HepG2 (cell line): Measurements from ENCODE around the gene ATP9B. TPM values are rescaled to one million over a fixed set of nuclear protein-coding genes. Genes with fewer than 3 reads are reported as not detected.

Source experiments
- ATAC-seq: fragments of 200-7000 bp; cut with Tn5 transposase; 3 replicates; pipeline ENCODE4 v1.9.1; 2020; ENCODE audit warnings: mild to moderate bottlenecking, moderate library complexity
- BruUV-seq: library from RNA; stranded (reverse); fragments of 400-500 nt; replicated peaks from 2 replicates; lab custom pipeline; 2021; lab: Mats Ljungman, UMichigan
- CTCF ChIA-PET: fragments of 300-600 bp; formaldehyde crosslinking; extraction: SDS; loops from one replicate; lab custom pipeline; 2021; ENCODE audit warnings: low total read pairs, inconsistent platforms, low intra/inter-chr PET ratio; lab: Yijun Ruan, JAX
- POLR2A ChIA-PET: fragments of 350-600 bp; sonication (Branson Sonifier 250); formaldehyde crosslinking; loops from one replicate; lab custom pipeline; 2020; ENCODE audit warnings: antibody characterized with exemption, inconsistent platforms; lab: Yijun Ruan, JAX
- DNase-seq: peaks from one replicate; pipeline ENCODE4 v3.0.0-alpha.2; 2015; ENCODE audit warnings: low spot score
- FAIRE-seq: peaks from 3 replicates; lab custom pipeline; 2011; peaks lifted over from hg19 to GRCh38; lab: Jason Lieb, UNC
- H2AFZ ChIP-seq: one replicate; pipeline ENCODE4 v1.6.1; 2011; ENCODE audit warnings: low read length, inconsistent platforms
- H3K27ac ChIP-seq: fragments of 300-600 bp; 3 replicates; pipeline ENCODE4 v1.8.0; 2011; ENCODE audit warnings: mixed run types, mild to moderate bottlenecking, mixed read lengths, low read length, inconsistent platforms; ENCODE audit not compliant: insufficient read depth; ENCODE audit errors: extremely low read length
- H3K27me3 ChIP-seq, 2 experiments: fragments of 200-600 bp in 1 of 2; 2 replicates in 1 of 2; 3 replicates in 1 of 2; pipeline versions ENCODE4 v1.6.0 to v1.8.0; 2011; ENCODE audit warnings: low read length in 2 of 2, mild to moderate bottlenecking in 2 of 2, moderate library complexity in 2 of 2, inconsistent platforms in 1 of 2; ENCODE audit not compliant: insufficient read depth in 2 of 2, control insufficient read depth in 1 of 2
- H3K36me3 ChIP-seq, 2 experiments: fragments of 200-600 bp in 1 of 2; replicated peaks in 1 of 2; 2 replicates in 1 of 2; 3 replicates in 1 of 2; pipeline versions ENCODE4 v1.5.1 to v1.8.0; 2011; ENCODE audit warnings: low read length in 2 of 2, inconsistent platforms in 1 of 2; ENCODE audit not compliant: insufficient read depth in 2 of 2, control insufficient read depth in 1 of 2
- H3K4me1 ChIP-seq: 2 replicates; pipeline ENCODE4 v1.5.1; 2012; ENCODE audit warnings: low read length, inconsistent platforms; ENCODE audit not compliant: insufficient read depth
- H3K4me2 ChIP-seq: 2 replicates; pipeline ENCODE4 v1.6.0; 2011; ENCODE audit warnings: low read depth, low read length, inconsistent platforms
- H3K4me3 ChIP-seq, 3 experiments: fragments of 200-600 bp in 1 of 3; sonication (generic), shearing (Covaris generic) in 1 of 3; replicated peaks in 1 of 3; 2 replicates each; pipeline ENCODE4 v1.5.1; 2011 to 2016; ENCODE audit warnings: low read length in 3 of 3, inconsistent platforms in 2 of 3, low read depth in 2 of 3, mild to moderate bottlenecking in 2 of 3, control low read depth in 1 of 3, mixed read lengths in 1 of 3; ENCODE audit not compliant: insufficient read depth in 1 of 3
- H3K79me2 ChIP-seq: one replicate; pipeline ENCODE4 v1.6.1; 2011; ENCODE audit warnings: low read length, inconsistent platforms; ENCODE audit not compliant: insufficient read depth
- H3K9ac ChIP-seq: 2 replicates; pipeline ENCODE4 v1.6.0; 2011; ENCODE audit warnings: mild to moderate bottlenecking, low read depth, low read length, inconsistent platforms; ENCODE audit not compliant: insufficient read depth
- H3K9me3 ChIP-seq: 2 replicates; pipeline ENCODE4 v1.5.1; 2012; ENCODE audit warnings: mild to moderate bottlenecking, low read length
- H4K20me1 ChIP-seq: 2 replicates; pipeline ENCODE4 v1.6.0; 2011; ENCODE audit warnings: inconsistent platforms, mild to moderate bottlenecking, low read length, moderate library complexity; ENCODE audit not compliant: insufficient read depth
- KDM5B ChIP-seq: sonication (generic); formaldehyde crosslinking; IDR thresholded peaks from 2 replicates; pipeline ENCODE4 v1.4.0; 2020; ENCODE audit warnings: missing genetic modification reagents, mild to moderate bottlenecking, borderline replicate concordance
- NONO ChIP-seq, 2 experiments: fragments of 450-650 bp in 1 of 2; sonication (generic) in 1 of 2; formaldehyde crosslinking in 1 of 2; IDR thresholded peaks in 1 of 2; conservative IDR thresholded peaks in 1 of 2; 2 replicates each; pipeline versions ENCODE4 v1.6.1 to v1.8.0; 2017 to 2022; ENCODE audit warnings: mild to moderate bottlenecking in 1 of 2, missing genetic modification reagents in 1 of 2, moderate library complexity in 1 of 2
- SOX13 ChIP-seq, 3 experiments: fragments of 450-650 bp in 1 of 3; sonication (generic) in 1 of 3; formaldehyde crosslinking in 1 of 3; IDR thresholded peaks in 2 of 3; conservative IDR thresholded peaks in 1 of 3; 2 replicates each; pipeline versions ENCODE4 v1.5.0 to v1.6.1; 2016 to 2020; ENCODE audit warnings: antibody characterized with exemption in 1 of 3, mild to moderate bottlenecking in 1 of 3, missing compliant biosample characterization in 1 of 3, missing genetic modification reagents in 1 of 3, moderate library complexity in 1 of 3
- TARDBP ChIP-seq: sonication (generic); formaldehyde crosslinking; IDR thresholded peaks from 2 replicates; pipeline ENCODE4 v1.8.0; 2022; ENCODE audit warnings: mild to moderate bottlenecking, missing genetic modification reagents
- YY1 ChIP-seq: IDR thresholded peaks from 2 replicates; pipeline ENCODE4 v1.6.1; 2011; ENCODE audit warnings: low read length, low read depth, moderate library complexity, mild to moderate bottlenecking; ENCODE audit not compliant: insufficient read depth, insufficient replicate concordance
- ZNF317 ChIP-seq: sonication (generic); formaldehyde crosslinking; IDR thresholded peaks from 2 replicates; pipeline ENCODE4 v1.5.0; 2020; ENCODE audit warnings: mild to moderate bottlenecking, missing genetic modification reagents
- ZNF34 ChIP-seq: sonication (generic); formaldehyde crosslinking; IDR thresholded peaks from 2 replicates; pipeline ENCODE4 v1.4.0; 2020; ENCODE audit warnings: mild to moderate bottlenecking, missing genetic modification reagents, borderline replicate concordance
- ZNF549 ChIP-seq: sonication (generic); formaldehyde crosslinking; IDR thresholded peaks from 2 replicates; pipeline ENCODE4 v1.5.0; 2020; ENCODE audit warnings: missing genetic modification reagents
- ZNF678 ChIP-seq: sonication (generic); formaldehyde crosslinking; IDR thresholded peaks from 2 replicates; pipeline ENCODE4 v1.4.0; 2020; ENCODE audit warnings: mild to moderate bottlenecking, missing genetic modification reagents
- WGBS: methylation state at CpG from one replicate; pipeline ENCODE4 v1.1.6; 2017; ENCODE audit warnings: low lambda C conversion rate; 5-methylcytosine and 5-hydroxymethylcytosine counted together
- in situ Hi-C: cut with HindIII; loops from 2 replicates; pipeline ENCODE4 v1.10.0; 2017; ENCODE audit warnings: low pct_unique_long_range_greater_than_20kb; ENCODE audit not compliant: extremely low pct_ligation_motif_present
- intact Hi-C: fragments of 100-400 bp; cut with micrococcal nuclease; formaldehyde crosslinking; loops from one replicate; pipeline ENCODE4 v1.10.0; 2022; ENCODE audit not compliant: unreplicated experiment
- polyA plus RNA-seq, 8 experiments: library from polyadenylated mRNA; depleted of rRNA in 3 of 8; stranded (reverse) in 7 of 8; unstranded in 1 of 8; fragments of >200 nt; fragmentation: Illumina TruSeq in 4 of 8; extraction: Trizol in 4 of 8; gene quantifications; 2 replicates each; pipeline versions ENCODE4 v1.2.1 to v1.2.3, GENCODE V29; 2011 to 2016; ENCODE audit warnings: low read depth in 4 of 8, missing spikeins in 1 of 8, mixed read lengths in 1 of 8; ENCODE audit not compliant: insufficient read depth in 1 of 8
- total RNA-seq, 5 experiments: library from RNA; depleted of rRNA; stranded (reverse); fragments of >200 nt; fragmentation: Illumina TruSeq; extraction: Trizol; gene quantifications; 2 replicates each; pipeline ENCODE4 v1.2.3, GENCODE V29; 2016; ENCODE audit warnings: low read depth in 1 of 5
- TF ChIP-seq, protein P1 (sequence below), 2 experiments: fragments of 450-650 bp in 1 of 2; sonication (generic) in 1 of 2; formaldehyde crosslinking; IDR thresholded peaks; 2 replicates each; pipeline versions ENCODE4 v1.5.0 to v1.8.0; 2020 to 2022; ENCODE audit warnings: mild to moderate bottlenecking in 1 of 2, missing genetic modification reagents in 1 of 2
- TF ChIP-seq, protein P2 (sequence below): sonication (generic); formaldehyde crosslinking; IDR thresholded peaks from 2 replicates; pipeline ENCODE4 v1.4.0; 2020; ENCODE audit warnings: missing genetic modification reagents, borderline replicate concordance

Gene ATP9B
- total and polyA plus RNA-seq, 2 of the 13 experiments (the other 11 are each of a cell fraction or from before 2014, with no cell fraction given): 10.8 to 11.3 TPM

DNA sequence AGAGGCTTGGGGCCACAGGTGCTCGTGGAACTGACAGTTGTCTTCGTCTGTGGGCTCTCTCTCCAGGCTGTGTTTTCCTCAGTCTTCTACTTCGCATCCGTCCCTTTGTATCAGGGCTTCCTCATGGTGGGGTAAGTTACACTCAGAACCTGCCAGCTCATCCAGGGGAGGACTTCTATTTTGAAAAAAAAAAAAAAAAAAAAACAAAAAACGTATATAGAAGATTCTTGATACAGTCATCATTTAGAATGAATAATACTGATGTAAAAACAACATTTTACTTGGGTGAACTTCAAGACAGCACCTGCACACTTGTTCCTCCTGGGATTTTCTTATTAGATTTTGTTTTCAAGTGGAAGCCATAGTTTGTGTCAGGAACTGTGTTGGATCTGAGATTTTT, 278.9 kb downstream of the ATP9B start:
- no peaks in the 10 kb centered on the region for H3K79me2 ChIP-seq
- no peaks in the 10 kb centered on the region for H3K27me3 ChIP-seq
- TF ChIP-seq SOX13 (IDR thresholded peaks at IDR 0.05) (no peak), SOX13 (CRISPR knock-in tag; conservative IDR thresholded peaks at IDR 0.05 in 1 of 2, IDR thresholded peaks at IDR 0.05 in 1 of 2) (no peak), KDM5B (CRISPR knock-in tag) (no peak), ZNF678 (CRISPR knock-in tag) (no peak), TARDBP (CRISPR knock-in tag) (no peak), ZNF549 (CRISPR knock-in tag) (no peak), ZNF317 (CRISPR knock-in tag) (no peak), NONO (IDR thresholded peaks at IDR 0.05) (no peak), NONO (CRISPR knock-in tag; conservative IDR thresholded peaks at IDR 0.05) (no peak), YY1 (no peak), ZNF34 (CRISPR knock-in tag) (no peak)
- TF ChIP-seq, protein P1, sequence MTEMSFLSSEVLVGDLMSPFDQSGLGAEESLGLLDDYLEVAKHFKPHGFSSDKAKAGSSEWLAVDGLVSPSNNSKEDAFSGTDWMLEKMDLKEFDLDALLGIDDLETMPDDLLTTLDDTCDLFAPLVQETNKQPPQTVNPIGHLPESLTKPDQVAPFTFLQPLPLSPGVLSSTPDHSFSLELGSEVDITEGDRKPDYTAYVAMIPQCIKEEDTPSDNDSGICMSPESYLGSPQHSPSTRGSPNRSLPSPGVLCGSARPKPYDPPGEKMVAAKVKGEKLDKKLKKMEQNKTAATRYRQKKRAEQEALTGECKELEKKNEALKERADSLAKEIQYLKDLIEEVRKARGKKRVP (CRISPR knock-in tag; IDR thresholded peaks at IDR 0.05): no peak
- TF ChIP-seq, protein P2, sequence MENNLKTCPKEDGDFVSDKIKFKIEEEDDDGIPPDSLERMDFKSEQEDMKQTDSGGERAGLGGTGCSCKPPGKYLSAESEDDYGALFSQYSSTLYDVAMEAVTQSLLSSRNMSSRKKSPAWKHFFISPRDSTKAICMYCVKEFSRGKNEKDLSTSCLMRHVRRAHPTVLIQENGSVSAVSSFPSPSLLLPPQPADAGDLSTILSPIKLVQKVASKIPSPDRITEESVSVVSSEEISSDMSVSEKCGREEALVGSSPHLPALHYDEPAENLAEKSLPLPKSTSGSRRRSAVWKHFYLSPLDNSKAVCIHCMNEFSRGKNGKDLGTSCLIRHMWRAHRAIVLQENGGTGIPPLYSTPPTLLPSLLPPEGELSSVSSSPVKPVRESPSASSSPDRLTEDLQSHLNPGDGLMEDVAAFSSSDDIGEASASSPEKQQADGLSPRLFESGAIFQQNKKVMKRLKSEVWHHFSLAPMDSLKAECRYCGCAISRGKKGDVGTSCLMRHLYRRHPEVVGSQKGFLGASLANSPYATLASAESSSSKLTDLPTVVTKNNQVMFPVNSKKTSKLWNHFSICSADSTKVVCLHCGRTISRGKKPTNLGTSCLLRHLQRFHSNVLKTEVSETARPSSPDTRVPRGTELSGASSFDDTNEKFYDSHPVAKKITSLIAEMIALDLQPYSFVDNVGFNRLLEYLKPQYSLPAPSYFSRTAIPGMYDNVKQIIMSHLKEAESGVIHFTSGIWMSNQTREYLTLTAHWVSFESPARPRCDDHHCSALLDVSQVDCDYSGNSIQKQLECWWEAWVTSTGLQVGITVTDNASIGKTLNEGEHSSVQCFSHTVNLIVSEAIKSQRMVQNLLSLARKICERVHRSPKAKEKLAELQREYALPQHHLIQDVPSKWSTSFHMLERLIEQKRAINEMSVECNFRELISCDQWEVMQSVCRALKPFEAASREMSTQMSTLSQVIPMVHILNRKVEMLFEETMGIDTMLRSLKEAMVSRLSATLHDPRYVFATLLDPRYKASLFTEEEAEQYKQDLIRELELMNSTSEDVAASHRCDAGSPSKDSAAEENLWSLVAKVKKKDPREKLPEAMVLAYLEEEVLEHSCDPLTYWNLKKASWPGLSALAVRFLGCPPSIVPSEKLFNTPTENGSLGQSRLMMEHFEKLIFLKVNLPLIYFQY (CRISPR knock-in tag): no peak
- TF ChIP-seq, all 625 proteins: peak for 0
- Histone ChIP-seq H3K27ac (no peak overlapping the region), H4K20me1 (no peaks in the 10 kb centered on the region), H3K36me3 (peaks cover 19 to 31% of the 10 kb centered on the region in 2 experiments), H3K4me3 (no peak overlapping the region), H3K4me1 (peaks cover 12% of the 10 kb centered on the region), H2AFZ (no peak overlapping the region), H3K9me3 (no peaks in the 10 kb centered on the region), H3K9ac (no peak overlapping the region), H3K4me2 (no peak overlapping the region)
- BruUV-seq: no TSS peak
- intact Hi-C loops: no loop called here
- 88% methylated on average over 5 of the region's 5 CpGs for WGBS
- CTCF ChIA-PET: no interaction called here
- POLR2A ChIA-PET: no interaction called here
- in situ Hi-C loops: no loop called here
- ATAC-seq (no peak), FAIRE-seq (no peak), DNase-seq (no peak)
